GM12878 (cell line): ENCODE results near the gene SULT2A1. TPM values are rescaled to one million over a fixed set of nuclear protein-coding genes. Genes with fewer than 3 reads are reported as not detected.

ENCODE experiments used
- ATAC-seq: fragments of 200-7000 bp; cut with Tn5 transposase; 3 replicates; pipeline ENCODE4 v1.9.1; 2020; ENCODE audit warnings: mild to moderate bottlenecking, moderate library complexity
- BruUV-seq: library from RNA; stranded (reverse); fragments of 400-500 nt; replicated peaks from 2 replicates; lab custom pipeline; 2021; lab: Mats Ljungman, UMichigan
- CTCF ChIA-PET: fragments of 300-600 bp; sonication (Branson Sonifier 250); formaldehyde crosslinking; extraction: SDS; loops from one replicate; lab custom pipeline; 2021; ENCODE audit warnings: inconsistent platforms; lab: Yijun Ruan, JAX
- POLR2A ChIA-PET: fragments of 350-600 bp; formaldehyde crosslinking; extraction: SDS; loops from one replicate; lab custom pipeline; 2021; ENCODE audit warnings: inconsistent platforms; lab: Charles Lee
- RAD21 ChIA-PET: fragments of 300-600 bp; sonication (Branson Sonifier 250); formaldehyde crosslinking; loops from one replicate; lab custom pipeline; 2023; ENCODE audit warnings: antibody characterized with exemption; ENCODE audit not compliant: unreplicated experiment; lab: Charles Lee
- SMC1A ChIA-PET: fragments of 300-600 bp; sonication (Branson Sonifier 250); formaldehyde crosslinking; loops from one replicate; lab custom pipeline; 2023; ENCODE audit not compliant: unreplicated experiment, uncharacterized antibody; lab: Charles Lee
- DNase-seq: peaks from one replicate; pipeline ENCODE4 v3.0.0-alpha.2; 2011; ENCODE audit warnings: low read depth, low spot score
- FAIRE-seq: peaks from 3 replicates; lab custom pipeline; 2011; peaks lifted over from hg19 to GRCh38; lab: Jason Lieb, UNC
- H2AFZ ChIP-seq: 2 replicates; pipeline ENCODE4 v1.6.0; 2011; ENCODE audit warnings: low read depth, low read length, control low read depth; ENCODE audit not compliant: control insufficient read depth
- H3K27ac ChIP-seq: 2 replicates; pipeline ENCODE4 v1.5.1; 2011; ENCODE audit warnings: control low read depth; ENCODE audit not compliant: control insufficient read depth, insufficient read depth
- H3K27me3 ChIP-seq, 2 experiments: replicated peaks in 1 of 2; 2 replicates each; pipeline versions ENCODE4 v1.6.0 to v1.6.1; 2011; ENCODE audit warnings: low read length in 1 of 2; ENCODE audit not compliant: control insufficient read depth in 2 of 2, insufficient read depth in 2 of 2
- H3K36me3 ChIP-seq, 2 experiments: 2 replicates each; pipeline ENCODE4 v1.5.1; 2011; ENCODE audit warnings: low read length in 1 of 2; ENCODE audit not compliant: control insufficient read depth in 2 of 2, insufficient read depth in 2 of 2
- H3K4me1 ChIP-seq: 2 replicates; pipeline ENCODE4 v1.6.1; 2011; ENCODE audit warnings: mild to moderate bottlenecking, low read length, moderate library complexity, mixed read lengths; ENCODE audit not compliant: control insufficient read depth, insufficient read depth
- H3K4me2 ChIP-seq: 2 replicates; pipeline ENCODE4 v1.6.0; 2011; ENCODE audit warnings: control low read depth; ENCODE audit not compliant: control insufficient read depth, insufficient read depth
- H3K4me3 ChIP-seq: fragments of 200-600 bp; sonication (generic); 2 replicates; pipeline ENCODE4 v1.5.1; 2016
- H3K79me2 ChIP-seq: 2 replicates; pipeline ENCODE4 v1.6.0; 2011; ENCODE audit warnings: low read length; ENCODE audit not compliant: control insufficient read depth, insufficient read depth
- H3K9ac ChIP-seq: 2 replicates; pipeline ENCODE4 v1.8.0; 2011; ENCODE audit warnings: low read length, control low read depth, mixed read lengths; ENCODE audit not compliant: control insufficient read depth, insufficient read depth
- H3K9me3 ChIP-seq: replicated peaks from 3 replicates; pipeline ENCODE4 v1.5.1; 2011; ENCODE audit warnings: mild to moderate bottlenecking, low read length; ENCODE audit not compliant: control insufficient read depth, insufficient read depth
- H4K20me1 ChIP-seq: 2 replicates; pipeline ENCODE4 v1.6.0; 2011; ENCODE audit not compliant: control insufficient read depth, insufficient read depth
- CREB1 ChIP-seq: IDR thresholded peaks from 2 replicates; pipeline ENCODE4 v1.6.1; 2012; ENCODE audit warnings: low read depth, mild to moderate bottlenecking, inconsistent platforms
- CTCF ChIP-seq, 3 experiments: IDR thresholded peaks in 2 of 3; conservative IDR thresholded peaks in 1 of 3; 2 replicates each; pipeline ENCODE4 v1.5.1; 2011; ENCODE audit warnings: low read depth in 3 of 3, low read length in 3 of 3, mild to moderate bottlenecking in 3 of 3, control low read depth in 2 of 3, moderate library complexity in 2 of 3, inconsistent platforms in 1 of 3, mixed read lengths in 1 of 3; ENCODE audit not compliant: control insufficient read depth in 2 of 3, insufficient read depth in 1 of 3; ENCODE audit errors: extremely low read depth in 1 of 3
- EP300 ChIP-seq, 2 experiments: fragments of 150-350 bp in 1 of 2; IDR thresholded peaks; 2 replicates each; pipeline ENCODE4 v1.6.1; 2011 to 2012; ENCODE audit warnings: low read depth in 2 of 2, low read length in 2 of 2, borderline replicate concordance in 1 of 2, improper control_type of control experiment in 1 of 2, inconsistent platforms in 1 of 2; ENCODE audit not compliant: control insufficient read depth in 1 of 2
- ESRRA ChIP-seq: IDR thresholded peaks from 2 replicates; pipeline ENCODE4 v1.6.1; 2012; ENCODE audit warnings: mild to moderate bottlenecking, low read length, improper control_type of control experiment
- ETV6 ChIP-seq, 2 experiments: fragments of 450-650 bp in 1 of 2; IDR thresholded peaks in 1 of 2; conservative IDR thresholded peaks in 1 of 2; 2 replicates each; pipeline ENCODE4 v1.6.1; 2014; ENCODE audit warnings: antibody characterized with exemption in 1 of 2, borderline replicate concordance in 1 of 2, low read depth in 1 of 2, mild to moderate bottlenecking in 1 of 2, moderate library complexity in 1 of 2
- FOS ChIP-seq: IDR thresholded peaks from 3 replicates; pipeline ENCODE4 v1.6.1; 2011; ENCODE audit warnings: borderline replicate concordance; ENCODE audit not compliant: insufficient read length; ENCODE audit errors: extremely low read depth
- FOXM1 ChIP-seq: IDR thresholded peaks from 2 replicates; pipeline ENCODE4 v1.6.1; 2012; ENCODE audit warnings: low read depth, mild to moderate bottlenecking, inconsistent platforms, low read length, moderate library complexity
- MTA2 ChIP-seq: fragments of 450-650 bp; IDR thresholded peaks from 2 replicates; pipeline ENCODE4 v1.6.1; 2016; ENCODE audit warnings: low read depth, mild to moderate bottlenecking, moderate library complexity
- PKNOX1 ChIP-seq: fragments of 450-650 bp; IDR thresholded peaks from 2 replicates; pipeline ENCODE4 v1.6.1; 2016; ENCODE audit warnings: mild to moderate bottlenecking
- RAD51 ChIP-seq: fragments of 450-650 bp; IDR thresholded peaks from 2 replicates; pipeline ENCODE4 v1.6.1; 2016; ENCODE audit warnings: moderate library complexity, mild to moderate bottlenecking, inconsistent platforms
- RELA ChIP-seq: fragments of 450-650 bp; IDR thresholded peaks from 2 replicates; pipeline ENCODE4 v1.8.0; 2014; ENCODE audit warnings: borderline replicate concordance; ENCODE audit not compliant: partially characterized antibody
- RFX5 ChIP-seq: IDR thresholded peaks from 2 replicates; pipeline ENCODE4 v1.6.1; 2011; ENCODE audit warnings: low read depth, low read length, improper control_type of control experiment
- SKIL ChIP-seq: fragments of 450-650 bp; IDR thresholded peaks from 2 replicates; pipeline ENCODE4 v1.6.1; 2017; ENCODE audit warnings: mild to moderate bottlenecking, low read depth, inconsistent platforms; ENCODE audit not compliant: poor library complexity, severe bottlenecking
- SMC3 ChIP-seq: IDR thresholded peaks from 2 replicates; pipeline ENCODE4 v1.6.1; 2011; ENCODE audit warnings: low read length, improper control_type of control experiment, borderline replicate concordance
- SRF ChIP-seq, 2 experiments: IDR thresholded peaks; 2 replicates each; pipeline ENCODE4 v1.6.1; 2011; ENCODE audit warnings: low read depth in 2 of 2, low read length in 2 of 2, mild to moderate bottlenecking in 1 of 2, moderate library complexity in 1 of 2
- TCF3 ChIP-seq: IDR thresholded peaks from 2 replicates; pipeline ENCODE4 v1.6.1; 2012; ENCODE audit warnings: low read depth, mild to moderate bottlenecking, low read length, borderline replicate concordance; ENCODE audit not compliant: insufficient read depth
- ZNF274 ChIP-seq: IDR thresholded peaks from one replicate; pipeline ENCODE4 v1.8.0; 2011; ENCODE audit not compliant: insufficient read length, insufficient read depth
- ZZZ3 ChIP-seq: IDR thresholded peaks from 2 replicates; pipeline ENCODE4 v1.6.1; 2011; ENCODE audit warnings: low read depth; ENCODE audit not compliant: control insufficient read depth, insufficient read length
- WGBS: methylation state at CpG from one replicate; pipeline ENCODE4 v1.1.6; 2016; ENCODE audit warnings: low lambda C conversion rate; ENCODE audit not compliant: insufficient replicate concordance, insufficient coverage; ENCODE audit errors: missing lambda C conversion rate; 5-methylcytosine and 5-hydroxymethylcytosine counted together
- in situ Hi-C: fragments of 300-500 bp; cut with MboI; formaldehyde crosslinking; loops from 9 replicates; pipeline ENCODE4 v1.14.3; 2018; ENCODE audit warnings: mixed read lengths
- intact Hi-C: fragments of 100-400 bp; cut with micrococcal nuclease; formaldehyde crosslinking; loops from one replicate; pipeline ENCODE4 v1.14.2; 2022; ENCODE audit not compliant: unreplicated experiment
- polyA plus RNA-seq, 11 experiments: library from polyadenylated mRNA; depleted of rRNA in 4 of 11; unstranded in 6 of 11; stranded (reverse) in 5 of 11; fragments of >200 nt; fragmentation: Nextera tagmentation in 4 of 11; fragmentation: Illumina TruSeq in 1 of 11; extraction: Ambion mirVana in 4 of 11; extraction: Trizol in 1 of 11; gene quantifications; 1 replicate in 1 of 11; 2 replicates in 10 of 11; pipeline versions ENCODE4 v1.2.1 to v1.2.3, GENCODE V29; 2011 to 2016; ENCODE audit warnings: inconsistent platforms in 2 of 11, missing spikeins in 2 of 11, low read depth in 1 of 11
- total RNA-seq, 4 experiments: library from RNA; depleted of rRNA in 3 of 4; stranded (reverse); fragments of >200 nt in 3 of 4; fragmentation: Illumina TruSeq in 1 of 4; extraction: Trizol in 1 of 4; gene quantifications; 2 replicates each; pipeline versions ENCODE4 v1.2.1 to v1.2.3, GENCODE V29; 2013 to 2021

Gene SULT2A1
- total and polyA plus RNA-seq, 10 of the 15 experiments (the other 5 are each of a cell fraction or from before 2014, with no cell fraction given): 0.13 TPM; not detected in 9

- TF ChIP-seq TCF3 (no peak), FOXM1 (no peak), ETV6 (conservative IDR thresholded peaks at IDR 0.05 in 1 of 2, IDR thresholded peaks at IDR 0.05 in 1 of 2; ENCODE audit: borderline replicate concordance in 1 of 2, low read depth in 1 of 2) (no peak), ZNF274 (no peak), RAD51 (no peak), ESRRA (no peak), SMC3 (no peak), MTA2 (no peak)
Measured at GRCh38 chr19:47839913-47840312, 46.2 kb downstream of the SULT2A1 start (continued).

- SMC1A ChIA-PET: no interaction called here
- no peaks in the 10 kb centered on the region for H4K20me1 ChIP-seq
- DNase-seq: no peak
- H2AFZ ChIP-seq: no peak overlapping the region
- no peaks in the 10 kb centered on the region for H3K79me2 ChIP-seq
- H3K9me3 ChIP-seq: no peaks in the 10 kb centered on the region
- BruUV-seq: no TSS peak
- H3K9ac ChIP-seq: no peak overlapping the region
- POLR2A ChIA-PET: no interaction called here
- no peak for ATAC-seq
- WGBS: 66% methylated on average over 16 of the region's 16 CpGs
- RAD21 ChIA-PET: interaction anchor here (0.6 kb wide), 1 partner anchor 15 kb away, joined by 3 read pairs; no protein-coding TSS in a partner anchor
- FAIRE-seq: no peak
- no peaks in the 10 kb centered on the region for H3K4me1 ChIP-seq
- H3K27ac ChIP-seq: no peak overlapping the region
- CTCF ChIA-PET: interaction anchor here (0.6 to 0.8 kb wide), 2 partner anchors 17 to 48 kb away, joined by 3 read pairs; no protein-coding TSS in a partner anchor
- TF ChIP-seq CTCF (IDR thresholded peaks at IDR 0.05 in 2 of 3, conservative IDR thresholded peaks at IDR 0.05 in 1 of 3; ENCODE audit: control insufficient read depth in 2 of 3, extremely low read depth in 1 of 3, insufficient read depth in 1 of 3, low read depth in 3 of 3, low read length in 3 of 3): no peak
- no peak for TF ChIP-seq CREB1
- no peak for TF ChIP-seq RELA
- no peak for TF ChIP-seq PKNOX1
- TF ChIP-seq SKIL: no peak
- no peak for TF ChIP-seq SRF (IDR thresholded peaks at IDR 0.05; ENCODE audit: low read depth in 2 of 2, low read length in 2 of 2)
- no peak for TF ChIP-seq ESRRA
- no peak for TF ChIP-seq EP300 (IDR thresholded peaks at IDR 0.05; ENCODE audit: borderline replicate concordance in 1 of 2, control insufficient read depth in 1 of 2, low read depth in 2 of 2, low read length in 2 of 2)
- TF ChIP-seq ZZZ3: no peak
- TF ChIP-seq RFX5: no peak
- no peak for TF ChIP-seq FOS
- no peak overlapping the region for H3K4me2 ChIP-seq
- no peaks in the 10 kb centered on the region for H3K27me3 ChIP-seq
- intact Hi-C loops (no loop called here), in situ Hi-C loops (no loop called here)
- no peak overlapping the region for H3K4me3 ChIP-seq
- no peaks in the 10 kb centered on the region for H3K36me3 ChIP-seq
Measured at GRCh38 chr19:47839411-47839810, 46.7 kb downstream of the SULT2A1 start.
